ENCODE data around the gene NR2E3.

The NR2E3 gene

GRCh38 chr15:71784719-71785118, 25.6 kb upstream of the NR2E3 start:
- DNase-seq = peak in 1 of 3 donors; percentile 12
- no peaks in the 10 kb centered on the region for H3K4me1 ChIP-seq (ENCODE audit: control extremely low read depth in 1 of 4, control insufficient read depth in 4 of 4, insufficient read depth in 4 of 4, low read length in 3 of 4)
- POLR2A ChIA-PET = no interaction called here
- H3K27ac ChIP-seq (ENCODE audit: insufficient read depth in 1 of 2, low read depth in 1 of 2, low read length in 2 of 2, poor library complexity in 1 of 2, severe bottlenecking in 2 of 2) = no peak overlapping the region
- H3K27me3 ChIP-seq (replicated peaks in 2 of 5; ENCODE audit: control insufficient read depth in 4 of 5, insufficient read depth in 5 of 5, low read length in 4 of 5) = peaks cover 0 to 2% (median 0%) of the 10 kb centered on the region in 5 experiments
- WGBS (ENCODE audit: insufficient coverage) = 72% methylated on average over 6 of the region's 6 CpGs
- no peak overlapping the region for H3K4me3 ChIP-seq (ENCODE audit: control insufficient read depth in 1 of 7, extremely low read depth in 1 of 7, insufficient read depth in 4 of 7, low read depth in 2 of 7, low read length in 6 of 7)
- CTCF ChIA-PET = interaction anchor here (0.6 to 2.2 kb wide), 5 partner anchors 14 to 372 kb away, joined by 3 to 6 read pairs (median 3); no protein-coding TSS in a partner anchor
- no peaks in the 10 kb centered on the region for H3K36me3 ChIP-seq (ENCODE audit: control insufficient read depth in 4 of 4, insufficient read depth in 4 of 4, low read length in 3 of 4)
- no peaks in the 10 kb centered on the region for H3K9me3 ChIP-seq (ENCODE audit: control extremely low read depth in 1 of 5, control insufficient read depth in 4 of 5, insufficient read depth in 2 of 5, low read depth in 1 of 5, low read length in 4 of 5)

DNA sequence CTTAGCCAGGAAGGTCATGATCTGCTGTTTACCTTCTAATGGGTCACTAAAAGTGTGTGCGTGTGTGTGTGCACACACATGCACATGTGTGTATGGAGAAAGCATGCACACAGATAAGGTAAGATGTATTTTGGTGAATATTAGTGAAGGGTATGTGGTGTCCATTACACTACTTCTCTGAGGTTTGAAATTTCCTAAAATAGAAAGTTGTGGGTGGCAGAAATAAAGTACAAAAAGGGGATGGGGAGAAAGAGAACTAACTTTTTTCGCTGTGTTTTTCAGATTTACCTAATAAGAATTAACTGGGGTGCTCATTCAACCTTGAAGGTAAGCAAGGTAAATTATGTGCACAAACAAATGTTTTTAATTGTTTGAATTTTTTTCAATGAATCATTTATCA, 24.4 kb upstream of the NR2E3 start:
- no peak for DNase-seq
- Histone ChIP-seq H3K27me3 (replicated peaks in 2 of 5; ENCODE audit: control insufficient read depth in 4 of 5, insufficient read depth in 5 of 5, low read length in 4 of 5) (peaks cover 0 to 2% (median 0%) of the 10 kb centered on the region in 5 experiments), H3K9me3 (ENCODE audit: control extremely low read depth in 1 of 5, control insufficient read depth in 4 of 5, insufficient read depth in 2 of 5, low read depth in 1 of 5, low read length in 4 of 5) (no peaks in the 10 kb centered on the region), H3K27ac (ENCODE audit: insufficient read depth in 1 of 2, low read depth in 1 of 2, low read length in 2 of 2, poor library complexity in 1 of 2, severe bottlenecking in 2 of 2) (no peak overlapping the region), H3K4me3 (ENCODE audit: control insufficient read depth in 1 of 7, extremely low read depth in 1 of 7, insufficient read depth in 4 of 7, low read depth in 2 of 7, low read length in 6 of 7) (no peak overlapping the region), H3K4me1 (ENCODE audit: control extremely low read depth in 1 of 4, control insufficient read depth in 4 of 4, insufficient read depth in 4 of 4, low read length in 3 of 4) (no peaks in the 10 kb centered on the region), H3K36me3 (ENCODE audit: control insufficient read depth in 4 of 4, insufficient read depth in 4 of 4, low read length in 3 of 4) (no peaks in the 10 kb centered on the region)
- ChIA-PET POLR2A (interaction anchor here (0.6 kb wide), 1 partner anchor 403 kb away, joined by 3 read pairs; no protein-coding TSS in a partner anchor), CTCF (interaction anchor here (1.4 to 2.2 kb wide), 2 partner anchors 13 to 42 kb away, joined by 4 to 5 read pairs; no protein-coding TSS in a partner anchor)
- 80% methylated on average over 1 of the region's 2 CpGs for WGBS (ENCODE audit: insufficient coverage)

DNA sequence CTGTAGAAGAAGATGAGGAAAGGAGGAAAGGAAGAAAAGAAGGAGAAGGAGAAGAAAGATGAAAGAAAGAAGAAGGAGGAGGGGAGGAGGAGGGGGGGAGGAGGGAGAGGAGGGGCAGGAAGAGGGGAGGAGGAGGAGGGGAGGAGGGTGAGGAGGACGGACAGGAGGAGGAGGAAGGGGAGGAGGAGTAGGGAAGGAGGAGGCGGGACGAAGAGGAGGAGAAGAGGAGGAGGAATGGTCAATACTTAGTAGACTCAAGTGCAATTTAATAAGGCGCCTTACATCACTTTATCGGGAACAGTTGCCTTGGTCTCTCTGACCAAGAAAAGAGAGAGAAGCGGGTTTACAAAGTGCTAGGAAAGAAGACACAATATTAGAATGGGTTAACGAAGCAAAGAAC, 23.7 kb upstream of the NR2E3 start:
- no peaks in the 10 kb centered on the region for H3K36me3 ChIP-seq (ENCODE audit: control insufficient read depth in 4 of 4, insufficient read depth in 4 of 4, low read length in 3 of 4)
- no peak overlapping the region for H3K4me3 ChIP-seq (ENCODE audit: control insufficient read depth in 1 of 7, extremely low read depth in 1 of 7, insufficient read depth in 4 of 7, low read depth in 2 of 7, low read length in 6 of 7)
- no peaks in the 10 kb centered on the region for H3K4me1 ChIP-seq (ENCODE audit: control extremely low read depth in 1 of 4, control insufficient read depth in 4 of 4, insufficient read depth in 4 of 4, low read length in 3 of 4)
- ChIA-PET CTCF (interaction anchor here (1.4 kb wide), 1 partner anchor 43 kb away, joined by 5 read pairs; no protein-coding TSS in a partner anchor), POLR2A (no interaction called here)
- DNase-seq = no peak
- H3K27ac ChIP-seq (ENCODE audit: insufficient read depth in 1 of 2, low read depth in 1 of 2, low read length in 2 of 2, poor library complexity in 1 of 2, severe bottlenecking in 2 of 2) = no peak overlapping the region
- no peaks in the 10 kb centered on the region for H3K9me3 ChIP-seq (ENCODE audit: control extremely low read depth in 1 of 5, control insufficient read depth in 4 of 5, insufficient read depth in 2 of 5, low read depth in 1 of 5, low read length in 4 of 5)
- WGBS (ENCODE audit: insufficient coverage) = 78% methylated on average over 5 of the region's 7 CpGs
- peaks cover 0 to 2% (median 0%) of the 10 kb centered on the region in 5 experiments for H3K27me3 ChIP-seq (replicated peaks in 2 of 5; ENCODE audit: control insufficient read depth in 4 of 5, insufficient read depth in 5 of 5, low read length in 4 of 5)

DNA sequence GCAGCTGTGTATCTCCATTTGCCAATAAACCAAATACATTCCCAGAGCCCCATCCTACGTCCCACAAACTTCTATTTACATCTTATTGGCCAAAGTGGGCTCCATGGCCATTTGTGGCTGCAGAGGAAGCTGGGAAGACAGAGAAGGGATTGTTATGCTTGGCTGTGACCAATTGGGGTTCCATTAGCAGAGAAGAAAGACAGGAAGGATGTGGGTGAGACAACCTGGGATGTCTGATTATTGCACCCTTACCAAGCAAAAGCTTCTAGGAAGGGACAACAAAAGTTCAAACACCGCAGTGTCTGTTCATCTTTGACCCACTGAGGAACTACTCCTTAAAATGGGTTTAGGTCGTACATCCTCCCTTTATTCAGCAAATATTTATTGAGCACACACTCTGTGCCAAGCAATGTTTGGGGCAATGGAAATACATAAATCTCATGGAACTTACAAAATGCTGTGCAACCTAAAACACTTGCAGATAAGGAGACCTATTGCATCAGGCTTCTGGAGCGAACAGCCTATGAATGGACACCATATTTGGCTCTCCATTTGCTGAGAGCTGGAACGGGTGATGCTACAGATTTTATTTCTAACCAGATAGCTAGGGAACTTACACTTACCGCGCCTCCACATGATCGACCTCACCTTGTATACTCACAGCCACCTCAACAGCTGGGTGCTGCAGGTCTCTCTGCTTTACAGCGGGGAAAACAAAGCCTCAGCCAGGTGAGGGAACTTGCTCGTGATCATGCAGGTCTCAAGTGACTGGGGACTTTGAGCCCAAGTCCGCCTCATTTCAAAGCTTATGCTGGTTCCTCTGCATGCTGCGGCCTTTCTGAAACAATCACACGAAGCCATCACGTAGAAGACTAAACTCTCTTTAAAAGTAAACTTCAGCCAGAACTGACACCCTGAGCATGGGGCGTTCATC, 21.4 kb upstream of the NR2E3 start:
- Histone ChIP-seq H3K27ac (ENCODE audit: insufficient read depth in 1 of 2, low read depth in 1 of 2, low read length in 2 of 2, poor library complexity in 1 of 2, severe bottlenecking in 2 of 2) (no peak overlapping the region), H3K4me1 (ENCODE audit: control extremely low read depth in 1 of 4, control insufficient read depth in 4 of 4, insufficient read depth in 4 of 4, low read length in 3 of 4) (no peaks in the 10 kb centered on the region), H3K9me3 (ENCODE audit: control extremely low read depth in 1 of 5, control insufficient read depth in 4 of 5, insufficient read depth in 2 of 5, low read depth in 1 of 5, low read length in 4 of 5) (no peaks in the 10 kb centered on the region), H3K27me3 (replicated peaks in 2 of 5; ENCODE audit: control insufficient read depth in 4 of 5, insufficient read depth in 5 of 5, low read length in 4 of 5) (peaks cover 0 to 2% (median 0%) of the 10 kb centered on the region in 5 experiments), H3K36me3 (ENCODE audit: control insufficient read depth in 4 of 4, insufficient read depth in 4 of 4, low read length in 3 of 4) (no peaks in the 10 kb centered on the region), H3K4me3 (ENCODE audit: control insufficient read depth in 1 of 7, extremely low read depth in 1 of 7, insufficient read depth in 4 of 7, low read depth in 2 of 7, low read length in 6 of 7) (no peak overlapping the region)
- ChIA-PET POLR2A (no interaction called here), CTCF (interaction anchor here (1.5 kb wide), 1 partner anchor 14 kb away, joined by 3 read pairs; no protein-coding TSS in a partner anchor)
- WGBS (ENCODE audit: insufficient coverage) = 90% methylated on average over 13 of the region's 15 CpGs
- no peak for DNase-seq

DNA sequence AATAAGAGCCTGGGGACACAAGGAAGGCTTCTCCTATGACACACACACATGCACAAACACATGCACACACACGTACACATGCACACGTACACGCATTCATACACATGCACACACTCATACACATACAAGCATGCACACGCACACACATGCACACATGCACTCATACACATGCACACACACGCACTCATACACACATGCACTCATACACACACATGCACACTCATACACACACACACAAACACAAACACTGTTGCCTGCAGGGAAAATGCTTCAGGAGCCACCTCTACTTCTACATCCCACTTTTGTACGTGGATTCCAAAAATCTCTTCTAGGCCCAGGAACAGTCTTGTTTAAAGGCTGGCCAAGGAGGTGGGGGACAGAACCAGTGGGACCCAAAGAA, 20.7 kb upstream of the NR2E3 start:
- Histone ChIP-seq H3K27ac (ENCODE audit: insufficient read depth in 1 of 2, low read depth in 1 of 2, low read length in 2 of 2, poor library complexity in 1 of 2, severe bottlenecking in 2 of 2) (no peak overlapping the region), H3K27me3 (replicated peaks in 2 of 5; ENCODE audit: control insufficient read depth in 4 of 5, insufficient read depth in 5 of 5, low read length in 4 of 5) (peaks cover 0 to 2% (median 0%) of the 10 kb centered on the region in 5 experiments), H3K36me3 (ENCODE audit: control insufficient read depth in 4 of 4, insufficient read depth in 4 of 4, low read length in 3 of 4) (no peaks in the 10 kb centered on the region), H3K4me1 (ENCODE audit: control extremely low read depth in 1 of 4, control insufficient read depth in 4 of 4, insufficient read depth in 4 of 4, low read length in 3 of 4) (no peaks in the 10 kb centered on the region), H3K9me3 (ENCODE audit: control extremely low read depth in 1 of 5, control insufficient read depth in 4 of 5, insufficient read depth in 2 of 5, low read depth in 1 of 5, low read length in 4 of 5) (no peaks in the 10 kb centered on the region), H3K4me3 (ENCODE audit: control insufficient read depth in 1 of 7, extremely low read depth in 1 of 7, insufficient read depth in 4 of 7, low read depth in 2 of 7, low read length in 6 of 7) (no peak overlapping the region)
- CTCF ChIA-PET = no interaction called here
- 100% methylated on average over 5 of the region's 6 CpGs for WGBS (ENCODE audit: insufficient coverage)
- DNase-seq = no peak
- POLR2A ChIA-PET = no interaction called here

DNA sequence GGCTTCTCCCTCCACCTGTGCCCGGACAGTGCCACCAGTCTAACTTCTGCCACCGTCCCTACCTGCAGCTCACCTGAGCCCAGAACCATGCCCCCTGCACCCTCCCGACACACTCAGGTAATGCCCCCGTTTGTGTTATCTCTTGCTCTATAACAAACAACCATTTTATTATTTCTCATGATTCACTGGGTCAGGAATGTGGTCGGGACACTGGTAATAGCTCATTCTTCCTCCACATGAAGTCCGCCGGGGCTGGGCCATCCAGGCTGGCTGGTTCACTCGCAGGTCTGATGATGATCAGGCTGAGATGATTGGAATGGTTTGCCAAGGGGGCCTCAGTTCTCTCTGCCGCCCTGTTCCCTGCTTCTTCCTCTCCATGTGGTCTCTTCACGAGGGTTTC, 20.3 kb upstream of the NR2E3 start:
- WGBS (ENCODE audit: insufficient coverage) = 85% methylated on average over 6 of the region's 10 CpGs
- Histone ChIP-seq H3K27ac (ENCODE audit: insufficient read depth in 1 of 2, low read depth in 1 of 2, low read length in 2 of 2, poor library complexity in 1 of 2, severe bottlenecking in 2 of 2) (no peak overlapping the region), H3K9me3 (ENCODE audit: control extremely low read depth in 1 of 5, control insufficient read depth in 4 of 5, insufficient read depth in 2 of 5, low read depth in 1 of 5, low read length in 4 of 5) (no peaks in the 10 kb centered on the region), H3K36me3 (ENCODE audit: control insufficient read depth in 4 of 4, insufficient read depth in 4 of 4, low read length in 3 of 4) (no peaks in the 10 kb centered on the region), H3K4me1 (ENCODE audit: control extremely low read depth in 1 of 4, control insufficient read depth in 4 of 4, insufficient read depth in 4 of 4, low read length in 3 of 4) (no peaks in the 10 kb centered on the region), H3K4me3 (ENCODE audit: control insufficient read depth in 1 of 7, extremely low read depth in 1 of 7, insufficient read depth in 4 of 7, low read depth in 2 of 7, low read length in 6 of 7) (no peak overlapping the region), H3K27me3 (replicated peaks in 2 of 5; ENCODE audit: control insufficient read depth in 4 of 5, insufficient read depth in 5 of 5, low read length in 4 of 5) (peaks cover 0 to 2% (median 0%) of the 10 kb centered on the region in 5 experiments)
- no peak for DNase-seq
- POLR2A ChIA-PET = no interaction called here
- CTCF ChIA-PET = interaction anchor here (0.7 kb wide), 1 partner anchor 11 kb away, joined by 3 read pairs; no protein-coding TSS in a partner anchor

- ChIA-PET CTCF (interaction anchor here (1.2 kb wide), 1 partner anchor 9 kb away, joined by 9 read pairs; no protein-coding TSS in a partner anchor), POLR2A (interaction anchor here (0.6 kb wide), 1 partner anchor 658 kb away, joined by 4 read pairs; no protein-coding TSS in a partner anchor)
- 100% methylated on average over 6 of the region's 7 CpGs for WGBS (ENCODE audit: insufficient coverage)
Observed at GRCh38 chr15:71791975-71792374, 18.4 kb upstream of the NR2E3 start.

More at GRCh38 chr15:71791975-71792374, 18.4 kb upstream of the NR2E3 start:
- no peak for DNase-seq
- H3K4me1 ChIP-seq (ENCODE audit: control extremely low read depth in 1 of 4, control insufficient read depth in 4 of 4, insufficient read depth in 4 of 4, low read length in 3 of 4) = no peaks in the 10 kb centered on the region
- H3K27ac ChIP-seq (ENCODE audit: insufficient read depth in 1 of 2, low read depth in 1 of 2, low read length in 2 of 2, poor library complexity in 1 of 2, severe bottlenecking in 2 of 2) = no peak overlapping the region
- H3K4me3 ChIP-seq (ENCODE audit: control insufficient read depth in 1 of 7, extremely low read depth in 1 of 7, insufficient read depth in 4 of 7, low read depth in 2 of 7, low read length in 6 of 7) = no peak overlapping the region
- no peaks in the 10 kb centered on the region for H3K36me3 ChIP-seq (ENCODE audit: control insufficient read depth in 4 of 4, insufficient read depth in 4 of 4, low read length in 3 of 4)
- peaks cover 0 to 2% (median 0%) of the 10 kb centered on the region in 5 experiments for H3K27me3 ChIP-seq (replicated peaks in 2 of 5; ENCODE audit: control insufficient read depth in 4 of 5, insufficient read depth in 5 of 5, low read length in 4 of 5)
- H3K9me3 ChIP-seq (ENCODE audit: control extremely low read depth in 1 of 5, control insufficient read depth in 4 of 5, insufficient read depth in 2 of 5, low read depth in 1 of 5, low read length in 4 of 5) = no peaks in the 10 kb centered on the region

All from common myeloid progenitor, CD34-positive (primary cell).